Mesenteric fat pad (tissue), 1 donor: ENCODE results near the gene CPA3. TPM values are rescaled to one million over a fixed set of nuclear protein-coding genes. Genes with fewer than 3 reads are reported as not detected.

Experiments used
- DNase-seq: peaks from one replicate; pipeline ENCODE4 v3.0.0-alpha.2; 2020; ENCODE audit warnings: low spot score
- long read RNA-seq: library from polyadenylated mRNA; unstranded; transcript quantifications from one replicate; pipeline ENCODE4 v2.0.0, GENCODE V29; 2020
- total RNA-seq: library from RNA; stranded (reverse); fragmentation: NEBNext Ultra II Directional; extraction: Animal tissue kit (Norgen Biotek cat#: 25700); gene quantifications from one replicate; pipeline ENCODE4 v1.2.1, GENCODE V29; 2021
- donor health status: DM: yes; HTN: yes; CAD: no.

The CPA3 gene
- 5.5 TPM for total RNA-seq
- long read RNA-seq, partial matches to known transcripts, result 2 of 5 reads
- long read RNA-seq, other reads (novel, unspliced or antisense), result 1 of 5 reads

DNA sequence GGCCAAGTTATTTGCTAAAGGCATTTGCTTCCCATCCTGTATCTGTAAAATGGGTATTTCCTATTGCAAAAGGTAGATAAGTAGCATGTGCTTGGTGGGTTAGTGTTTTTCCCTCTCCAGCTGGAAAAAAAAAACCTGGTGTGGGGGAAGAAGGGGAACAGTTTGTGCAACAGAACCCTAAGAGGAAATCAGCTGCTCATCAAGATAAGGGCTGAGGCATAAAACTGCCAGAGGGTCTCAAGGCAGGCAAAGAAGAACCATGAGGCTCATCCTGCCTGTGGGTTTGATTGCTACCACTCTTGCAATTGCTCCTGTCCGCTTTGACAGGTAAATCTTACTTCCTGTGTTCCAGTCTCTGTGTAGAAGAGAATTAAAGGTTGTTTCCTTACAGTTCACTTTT is at the start of gene CPA3:
Gene CPA3, plus strand, starts transcription at position 248 of the 400 bp plus-strand sequence. Its CDS starts 12 bp downstream, at position 260.
- DNase-seq, result no peak

- DNase-seq, result no peak
Observed at GRCh38 chr3:148815316-148816110, 49.6 kb upstream of the CPA3 start.

DNA sequence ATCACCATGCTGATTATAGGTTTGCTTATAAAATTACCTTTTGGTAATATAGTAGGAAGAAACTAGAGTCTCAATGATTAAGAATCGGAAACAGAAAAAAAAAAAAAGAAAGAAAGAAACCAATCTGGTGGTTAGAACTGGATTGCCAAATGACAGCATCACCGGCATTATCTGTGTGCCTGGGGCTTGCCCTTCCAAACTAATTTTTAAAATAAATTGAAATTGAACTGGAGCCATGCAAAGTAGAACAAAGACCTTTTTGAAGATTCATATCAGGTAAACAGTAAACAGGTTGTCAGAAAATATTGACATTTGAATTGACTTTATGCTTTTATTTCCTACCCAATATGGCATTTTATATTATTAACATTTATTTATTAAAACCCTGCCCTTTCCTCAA is 48.7 kb upstream of the CPA3 start:
- no peak for DNase-seq

- no peak for DNase-seq
Observed at GRCh38 chr3:148816981-148817525, 48.0 kb upstream of the CPA3 start.

DNA sequence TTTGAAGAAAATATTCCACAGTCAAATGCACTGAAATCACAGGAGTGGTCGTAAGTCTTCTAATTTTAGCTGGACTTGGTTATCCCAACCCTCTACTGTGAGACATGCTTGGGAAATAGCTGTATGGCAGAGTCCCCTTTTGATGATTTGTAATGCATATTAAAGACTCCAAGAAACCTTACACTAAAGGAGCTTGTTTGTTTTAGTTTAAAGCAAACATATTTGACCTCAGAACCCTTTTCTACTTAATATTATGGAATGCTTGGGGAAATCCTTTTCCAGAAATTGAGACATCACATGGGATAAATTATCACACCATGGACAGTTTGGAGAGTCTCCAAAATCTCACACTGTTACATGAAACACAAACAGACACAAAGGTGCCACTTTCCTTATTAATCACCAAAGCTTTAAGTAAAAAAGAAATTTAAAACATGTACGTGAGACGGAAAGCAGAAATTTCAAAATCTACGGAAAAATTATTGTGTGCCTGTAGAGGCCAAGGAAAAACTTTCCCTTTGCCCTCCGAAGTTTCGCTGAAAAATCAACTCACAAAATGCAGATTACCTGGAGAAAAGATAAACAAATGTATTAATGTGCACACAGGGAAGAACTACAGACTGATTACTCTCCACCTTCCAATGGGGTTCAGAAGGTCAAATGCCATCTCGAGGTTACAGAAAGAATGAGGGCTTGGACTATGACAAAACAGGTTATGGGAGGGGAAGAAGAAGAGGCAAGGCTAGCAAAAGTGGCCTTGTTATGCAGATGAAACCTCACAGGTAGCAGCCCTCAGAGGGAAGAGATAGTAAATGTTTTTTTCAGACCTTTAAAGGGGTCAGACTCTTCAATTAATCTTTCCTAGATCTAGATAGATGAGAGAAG is 44.5 kb upstream of the CPA3 start:
- no peak for DNase-seq

DNA sequence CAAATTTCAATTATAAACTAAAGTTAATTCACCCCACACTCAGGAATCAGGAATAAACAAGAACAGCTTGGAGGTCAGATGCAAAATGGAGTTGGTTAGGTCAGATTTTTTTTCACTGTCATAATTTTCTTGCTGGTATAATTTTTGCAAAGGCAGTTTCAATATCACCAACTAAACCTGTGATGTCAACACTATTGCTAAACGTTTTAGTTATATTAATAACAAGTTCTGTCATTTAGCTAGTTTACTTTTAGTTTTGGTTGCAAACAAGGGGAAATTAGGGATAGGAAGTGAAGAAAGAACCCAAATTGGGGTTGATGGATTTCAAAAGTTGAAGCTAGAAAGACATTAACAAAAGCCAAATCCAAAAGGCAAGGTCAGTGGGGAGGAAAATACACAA is 42.1 kb upstream of the CPA3 start:
- DNase-seq, result no peak

GRCh38 chr3:148825476-148825875 is 39.6 kb upstream of the CPA3 start:
- no peak for DNase-seq

DNA sequence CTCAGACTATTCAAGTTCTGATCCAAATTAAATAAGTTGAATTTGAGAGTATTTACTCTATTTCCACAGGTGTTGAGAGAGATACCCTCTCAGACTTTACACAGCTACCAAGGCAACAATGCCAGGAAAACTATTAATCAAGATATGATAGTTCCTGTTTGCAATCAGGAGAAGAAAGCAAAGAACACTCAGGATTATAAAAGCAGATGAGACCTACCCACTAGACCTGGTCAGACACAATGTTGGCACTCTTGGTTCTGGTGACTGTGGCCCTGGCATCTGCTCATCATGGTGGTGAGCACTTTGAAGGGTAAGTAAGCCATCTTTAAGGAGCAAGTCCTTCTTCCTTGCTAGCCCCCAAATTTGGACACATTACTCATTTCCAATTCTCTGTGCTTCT is 37.5 kb upstream of the CPA3 start, which contains the start of gene CPB1:
Gene CPB1, plus strand, starts transcription at position 227 of the 400 bp plus-strand sequence. Its CDS starts 13 bp downstream, at position 240.
- no peak for DNase-seq

DNA sequence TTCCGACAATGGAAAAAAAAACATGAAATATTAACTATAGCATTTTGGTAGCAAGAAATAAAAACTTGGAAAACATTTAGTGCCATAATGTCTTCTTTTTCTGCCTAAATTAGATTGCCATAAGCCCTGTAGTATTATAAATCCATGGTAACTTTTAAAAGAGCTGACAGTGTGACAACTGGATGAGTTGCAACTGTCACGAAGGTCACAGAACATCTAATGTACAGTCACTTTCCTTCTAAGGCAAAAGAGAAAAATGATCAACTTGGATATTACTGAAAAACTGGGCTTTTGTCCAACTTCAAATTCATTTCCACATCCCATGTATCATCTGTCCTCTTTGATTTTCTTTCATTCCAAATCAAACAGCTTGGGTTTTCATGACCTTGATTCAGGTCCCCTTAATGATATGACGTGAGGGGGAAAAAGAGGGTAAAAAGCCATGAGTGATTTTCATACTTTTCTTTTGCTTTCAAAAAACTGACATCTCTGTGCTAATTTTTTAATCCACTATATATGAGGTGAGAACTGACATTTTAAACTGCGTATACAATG is 36.9 kb upstream of the CPA3 start:
- no peak for DNase-seq

DNA sequence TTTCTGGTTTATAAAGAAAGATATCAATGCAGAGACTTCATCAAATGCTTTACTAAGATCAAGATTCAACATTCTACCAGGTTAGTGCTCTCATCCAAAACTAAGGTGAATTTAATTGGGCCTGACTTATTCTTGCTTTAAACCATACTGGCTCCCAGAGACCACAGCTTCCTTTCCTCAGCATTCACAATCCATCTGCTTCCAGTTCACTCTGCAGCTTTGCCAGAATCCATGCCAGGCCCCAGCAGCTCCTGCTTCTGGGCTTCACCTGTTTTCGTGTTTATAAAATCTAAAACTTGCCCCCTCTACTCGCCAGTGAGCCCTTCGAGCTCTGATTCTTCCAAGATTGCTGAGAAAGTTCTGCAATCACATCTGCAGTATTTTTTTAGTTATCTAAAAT is 35.2 kb upstream of the CPA3 start:
- DNase-seq, result no peak

GRCh38 chr3:148833223-148833622 is 31.9 kb upstream of the CPA3 start:
- DNase-seq, result no peak

- no peak for DNase-seq
Observed at GRCh38 chr3:148839805-148840204, 25.3 kb upstream of the CPA3 start.

DNA sequence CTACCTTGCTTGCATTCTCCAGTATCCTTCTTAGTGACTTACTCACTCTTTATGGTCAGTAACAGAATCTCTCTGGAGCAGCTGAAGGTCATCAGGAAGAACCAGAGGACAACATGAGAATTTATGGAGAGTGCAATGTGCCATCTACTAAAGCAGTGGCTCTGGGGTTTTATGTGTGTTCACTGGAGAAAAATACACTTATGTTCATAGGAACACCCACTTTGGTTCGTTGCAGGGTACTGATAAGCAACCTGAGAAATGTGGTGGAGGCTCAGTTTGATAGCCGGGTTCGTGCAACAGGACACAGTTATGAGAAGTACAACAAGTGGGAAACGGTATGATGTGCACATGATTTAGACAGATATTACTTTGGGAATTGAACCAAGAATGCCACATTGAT is 24.6 kb upstream of the CPA3 start:
- no peak for DNase-seq

- DNase-seq, result no peak
Observed at GRCh38 chr3:148845756-148846395, 19.2 kb upstream of the CPA3 start.

- DNase-seq, result no peak
Observed at GRCh38 chr3:148847351-148847750, 17.7 kb upstream of the CPA3 start.

GRCh38 chr3:148848410-148848809 is 16.7 kb upstream of the CPA3 start:
- DNase-seq, result no peak

GRCh38 chr3:148852271-148852992 is 12.7 kb upstream of the CPA3 start:
- DNase-seq, result no peak

DNA sequence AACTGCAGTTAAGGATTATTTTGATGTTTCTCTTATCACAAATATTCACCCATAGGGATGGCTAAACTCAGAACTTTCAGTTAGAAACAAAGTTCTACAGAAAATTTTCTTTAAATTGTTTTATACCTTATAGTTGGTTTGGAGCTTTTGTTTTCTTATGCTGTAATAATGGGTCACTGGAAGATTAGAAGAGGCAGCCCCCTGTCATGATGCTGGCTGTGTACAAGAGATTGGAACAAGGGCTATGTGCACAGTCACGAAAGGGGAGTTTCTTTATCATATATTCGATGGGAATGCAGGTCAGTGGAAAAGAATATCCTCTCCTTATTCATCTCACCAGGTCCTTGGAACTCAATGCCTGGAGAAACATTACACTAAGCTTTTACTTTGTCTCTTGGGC is 12.0 kb upstream of the CPA3 start:
- DNase-seq, result no peak

DNA sequence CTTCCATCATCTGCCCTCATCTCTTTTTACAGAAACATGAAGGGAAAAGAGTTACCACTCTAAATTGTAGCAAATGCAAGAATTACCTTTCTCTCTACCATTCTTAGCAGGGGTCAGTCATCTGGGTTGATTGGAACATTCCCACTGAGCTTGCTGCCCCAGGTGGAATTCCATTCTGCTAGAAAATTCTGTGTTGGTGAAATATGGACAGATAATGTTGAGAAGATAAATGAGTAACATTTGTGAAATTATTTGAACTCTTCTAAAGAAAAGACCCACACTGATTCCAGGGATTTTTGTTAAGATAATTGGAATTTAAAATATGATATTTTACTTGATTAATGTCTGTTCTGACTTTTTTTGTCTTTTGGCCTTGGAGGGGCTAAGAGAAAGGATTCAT is 11.0 kb upstream of the CPA3 start:
- DNase-seq, result no peak

DNA sequence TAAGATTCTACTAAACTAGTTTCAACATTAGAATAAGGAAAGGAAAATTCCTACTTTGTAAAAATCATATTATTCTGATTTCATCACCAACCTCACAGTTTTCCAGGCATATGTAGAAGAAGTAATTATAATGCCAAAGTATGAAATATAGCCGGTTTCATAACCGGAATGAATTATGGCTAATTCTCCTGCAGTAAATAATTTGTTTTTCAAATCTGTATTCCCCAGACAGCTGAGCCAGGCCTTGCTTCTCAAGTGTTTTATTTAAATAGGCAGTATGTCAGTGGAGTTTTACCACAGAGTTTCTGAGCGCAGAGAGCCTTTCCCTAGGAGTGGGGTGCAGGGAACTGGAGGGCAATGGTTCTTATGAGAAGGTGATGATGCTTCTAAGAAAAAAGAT is 8.7 kb upstream of the CPA3 start:
- DNase-seq, result no peak
